CD14-positive monocyte (primary cell): ENCODE data around the gene ENO2. TPM values are rescaled to one million over a fixed set of nuclear protein-coding genes. Genes with fewer than 3 reads are reported as not detected.

ENCODE experiments used
- DNase-seq, 3 donors: peaks; one replicate each; pipeline ENCODE4 v3.0.0-alpha.2; 2011 to 2022
- H2AFZ ChIP-seq: 2 replicates; pipeline ENCODE4 v1.6.0; 2012; ENCODE audit warnings: mild to moderate bottlenecking, low read depth, low read length, inconsistent platforms; ENCODE audit not compliant: insufficient read depth, poor library complexity, severe bottlenecking
- H3K27ac ChIP-seq, 2 donors: 1 replicate in 1 of 2; 2 replicates in 1 of 2; pipeline ENCODE4 v1.5.1; 2012 to 2013; ENCODE audit warnings: low read length in 2 of 2, control low read depth in 1 of 2, inconsistent platforms in 1 of 2, low read depth in 1 of 2, mild to moderate bottlenecking in 1 of 2
- H3K27me3 ChIP-seq, 2 donors: one replicate each; pipeline versions ENCODE4 v1.6.0 to v1.6.1; 2011 to 2013; ENCODE audit warnings: low read length in 2 of 2; ENCODE audit not compliant: control insufficient read depth in 2 of 2, insufficient read depth in 2 of 2
- H3K36me3 ChIP-seq, 2 donors: replicated peaks in 1 of 2; 1 replicate in 1 of 2; 2 replicates in 1 of 2; pipeline versions ENCODE4 v1.5.1 to v1.6.1; 2012 to 2013; ENCODE audit warnings: low read length in 2 of 2, control low read depth in 1 of 2, inconsistent platforms in 1 of 2, mild to moderate bottlenecking in 1 of 2; ENCODE audit not compliant: insufficient read depth in 2 of 2, control insufficient read depth in 1 of 2
- H3K4me1 ChIP-seq, 2 donors: 1 replicate in 1 of 2; 2 replicates in 1 of 2; pipeline versions ENCODE4 v1.5.1 to v1.6.1; 2012 to 2013; ENCODE audit warnings: low read length in 2 of 2, control low read depth in 1 of 2, inconsistent platforms in 1 of 2, mild to moderate bottlenecking in 1 of 2, moderate library complexity in 1 of 2; ENCODE audit not compliant: insufficient read depth in 2 of 2, control insufficient read depth in 1 of 2
- H3K4me2 ChIP-seq: replicated peaks from 2 replicates; pipeline ENCODE3; 2012; ENCODE audit warnings: low read length, moderate library complexity, mild to moderate bottlenecking; ENCODE audit not compliant: poor library complexity, severe bottlenecking; ENCODE audit errors: extremely low read depth
- H3K4me3 ChIP-seq, 3 experiments: fragments of 200-600 bp in 1 of 3; sonication (generic) in 1 of 3; replicated peaks in 1 of 3; 1 replicate in 2 of 3; 2 replicates in 1 of 3; pipeline ENCODE4 v1.5.1; 2011 to 2013; ENCODE audit warnings: low read length in 3 of 3, mild to moderate bottlenecking in 3 of 3, control low read depth in 2 of 3, low read depth in 2 of 3, inconsistent platforms in 1 of 3, moderate library complexity in 1 of 3
- H3K79me2 ChIP-seq: 2 replicates; pipeline ENCODE4 v1.6.0; 2012; ENCODE audit warnings: mild to moderate bottlenecking, control low read depth, inconsistent platforms, low read length, moderate library complexity; ENCODE audit not compliant: insufficient read depth
- H3K9ac ChIP-seq: 2 replicates; pipeline ENCODE4 v1.6.0; 2017; ENCODE audit warnings: low read length, mild to moderate bottlenecking; ENCODE audit not compliant: insufficient read depth, poor library complexity, severe bottlenecking
- H3K9me3 ChIP-seq, 2 donors: replicated peaks in 1 of 2; 1 replicate in 1 of 2; 2 replicates in 1 of 2; pipeline versions ENCODE4 v1.5.1 to v1.6.1; 2012 to 2013; ENCODE audit warnings: low read length in 2 of 2, control low read depth in 1 of 2; ENCODE audit not compliant: control insufficient read depth in 1 of 2, insufficient read depth in 1 of 2
- H4K20me1 ChIP-seq: 2 replicates; pipeline ENCODE4 v1.6.0; 2012; ENCODE audit warnings: mild to moderate bottlenecking, low read length, control low read depth, moderate library complexity; ENCODE audit not compliant: insufficient read depth
- H3K27ac Mint-ChIP-seq, 7 donors: one replicate each; pipeline ENCODE4 v1.8.0; 2020; ENCODE audit warnings: mild to moderate bottlenecking in 7 of 7, mixed read lengths in 7 of 7, moderate library complexity in 6 of 7, inconsistent platforms in 2 of 7
- H3K27me3 Mint-ChIP-seq, 3 donors: one replicate each; pipeline ENCODE4 v1.8.0; 2021 to 2022; ENCODE audit warnings: low read depth in 3 of 3, mild to moderate bottlenecking in 3 of 3, mixed read lengths in 3 of 3, moderate library complexity in 3 of 3, inconsistent platforms in 1 of 3
- H3K36me3 Mint-ChIP-seq, 2 donors: one replicate each; pipeline ENCODE4 v1.8.0; 2020; ENCODE audit warnings: mixed read lengths in 2 of 2, inconsistent platforms in 1 of 2, mild to moderate bottlenecking in 1 of 2
- H3K4me1 Mint-ChIP-seq: one replicate; pipeline ENCODE4 v1.8.0; 2020; ENCODE audit warnings: mild to moderate bottlenecking, mixed read lengths
- H3K4me3 Mint-ChIP-seq, 2 donors: one replicate each; pipeline ENCODE4 v1.8.0; 2020; ENCODE audit warnings: mild to moderate bottlenecking in 2 of 2, mixed read lengths in 2 of 2, moderate library complexity in 1 of 2
- H3K9me3 Mint-ChIP-seq, 7 donors: one replicate each; pipeline ENCODE4 v1.8.0; 2020 to 2022; ENCODE audit warnings: mixed read lengths in 7 of 7, mild to moderate bottlenecking in 6 of 7, moderate library complexity in 6 of 7, inconsistent platforms in 2 of 7
- CTCF ChIP-seq: fragments of 200-600 bp; IDR thresholded peaks from one replicate; pipeline ENCODE4 v1.8.0; 2022; ENCODE audit warnings: antibody characterized with exemption, mild to moderate bottlenecking
- WGBS: methylation state at CpG from one replicate; pipeline ENCODE4 v1.1.5; 2013; ENCODE audit warnings: missing lambda C conversion rate; ENCODE audit not compliant: insufficient coverage; 5-methylcytosine and 5-hydroxymethylcytosine counted together
- intact Hi-C, 2 donors: fragments of 100-400 bp; cut with micrococcal nuclease; formaldehyde crosslinking; loops; one replicate each; pipeline versions ENCODE4 v1.15.0 to v1.15.1; 2023
- polyA plus RNA-seq, 3 donors: library from polyadenylated mRNA; depleted of rRNA in 1 of 3; unstranded in 2 of 3; stranded (reverse) in 1 of 3; fragments of 300-500 nt in 2 of 3; fragments of >200 nt in 1 of 3; fragmentation: Illumina TruSeq in 2 of 3; gene quantifications; 1 replicate in 2 of 3; 2 replicates in 1 of 3; pipeline ENCODE4 v1.2.3, GENCODE V29; 2012 to 2021

The ENO2 gene
- polyA plus RNA-seq, 3 donors, result 0.09 to 0.43 (median 0.19) TPM

- H3K9ac ChIP-seq, result peak overlapping the region; percentile 25
- H3K4me1 Mint-ChIP-seq, result peaks cover 74% of the 10 kb centered on the region
- no peaks in the 10 kb centered on the region for H3K27me3 ChIP-seq
- peaks cover 94% of the 10 kb centered on the region for H3K79me2 ChIP-seq
- H3K27ac Mint-ChIP-seq, result peak overlapping the region; percentile 20 to 99 (median 87)
- peak overlapping the region; percentile 92 for H3K4me2 ChIP-seq
- TF ChIP-seq CTCF, result no peak
- H3K27ac ChIP-seq, result peak overlapping the region; percentile 87 to 95
- H4K20me1 ChIP-seq, result peaks cover 99% of the 10 kb centered on the region
- peaks cover 72 to 92% of the 10 kb centered on the region in 2 donors for H3K36me3 Mint-ChIP-seq
- H3K9me3 ChIP-seq, result no peaks in the 10 kb centered on the region
- H3K4me3 ChIP-seq, result peak overlapping the region in 1 of 3 experiments; percentile 98
- no peak overlapping the region for H2AFZ ChIP-seq
- WGBS, result 42% methylated on average over 24 of the region's 28 CpGs
- intact Hi-C loops, result loop anchor here in 1 of 2 donors (10.0 kb wide), 1 partner anchor 421 kb away; the partner anchor contains the start of gene GAPDH
- H3K36me3 ChIP-seq, result peaks cover 70 to 77% of the 10 kb centered on the region in 2 donors
- DNase-seq, result no peak
- H3K9me3 Mint-ChIP-seq, result peaks cover 0 to 2% (median 0%) of the 10 kb centered on the region in 7 donors
- peak overlapping the region; percentile 48 for H3K4me3 Mint-ChIP-seq
- peaks cover 0 to 5% (median 0%) of the 10 kb centered on the region in 3 donors for H3K27me3 Mint-ChIP-seq
- peaks cover 78 to 84% of the 10 kb centered on the region in 2 donors for H3K4me1 ChIP-seq
Observed at GRCh38 chr12:6956021-6956727, 41.8 kb downstream of the ENO2 start.

- H3K36me3 Mint-ChIP-seq, result peaks cover 73 to 93% of the 10 kb centered on the region in 2 donors
Observed at GRCh38 chr12:6957151-6957701, 42.8 kb downstream of the ENO2 start.

More at GRCh38 chr12:6957151-6957701, 42.8 kb downstream of the ENO2 start:
- Mint-ChIP-seq H3K27ac (peak overlapping the region; percentile 78 to 99 (median 90)), H3K4me3 (peak overlapping the region in 1 of 2 donors; percentile 48), H3K27me3 (peaks cover 0 to 7% (median 0%) of the 10 kb centered on the region in 3 donors), H3K4me1 (peaks cover 84% of the 10 kb centered on the region), H3K9me3 (peaks cover 0 to 1% (median 0%) of the 10 kb centered on the region in 7 donors)
- H3K4me3 ChIP-seq, result peak overlapping the region in 1 of 3 experiments; percentile 98
- H3K4me1 ChIP-seq, result peaks cover 89 to 95% of the 10 kb centered on the region in 2 donors
- no peak for DNase-seq
- H3K9me3 ChIP-seq, result no peaks in the 10 kb centered on the region
- H2AFZ ChIP-seq, result no peak overlapping the region
- H3K27me3 ChIP-seq, result no peaks in the 10 kb centered on the region
- 88% methylated on average over 20 of the region's 20 CpGs for WGBS
- peak overlapping the region; percentile 25 for H3K9ac ChIP-seq
- peak overlapping the region; percentile 87 to 95 for H3K27ac ChIP-seq
- H3K4me2 ChIP-seq, result peak overlapping the region; percentile 92
- H3K36me3 ChIP-seq, result peaks cover 70 to 71% of the 10 kb centered on the region in 2 donors
- H3K79me2 ChIP-seq, result peaks cover 84% of the 10 kb centered on the region
- peaks cover 100% of the 10 kb centered on the region for H4K20me1 ChIP-seq
- intact Hi-C loops, result loop anchor here in 1 of 2 donors (10.0 kb wide), 1 partner anchor 422 kb away; the partner anchor contains the start of gene GAPDH
- TF ChIP-seq CTCF, result no peak
